Measurements from ENCODE around the gene SLC6A3. TPM values are rescaled to one million over a fixed set of nuclear protein-coding genes. Genes with fewer than 3 reads are reported as not detected.
"Not testable (repeated sequence)": the region's sequence is repeated elsewhere in the genome, so short reads cannot be mapped to it uniquely, and the experiment has no call there.

The SLC6A3 gene
- total RNA-seq, 1 experiment from 2014 or later, result not detected

DNA sequence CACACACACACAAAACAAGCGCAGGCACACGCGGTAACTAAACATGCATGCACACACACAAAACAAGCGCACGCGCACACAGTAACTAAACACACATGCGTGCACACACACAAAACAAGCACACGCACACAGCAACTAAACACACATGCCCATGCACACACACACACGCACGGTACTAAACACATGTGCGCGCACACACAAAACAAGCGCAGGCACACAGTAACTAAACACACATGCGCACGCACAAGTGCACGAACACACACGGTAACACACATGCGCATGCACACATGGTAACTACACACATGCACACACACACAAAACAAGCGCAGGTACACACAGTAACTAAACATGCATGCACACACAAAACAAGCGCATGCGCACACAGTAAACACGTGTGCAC lies 19.9 kb upstream of the SLC6A3 start:
- no peak for DNase-seq (ENCODE audit: low spot score)

- DNase-seq (ENCODE audit: low spot score), result no peak
Measured at GRCh38 chr5:1464511-1464910, 19.3 kb upstream of the SLC6A3 start.

- no peak for DNase-seq (ENCODE audit: low spot score)
Measured at GRCh38 chr5:1464096-1464446, 18.8 kb upstream of the SLC6A3 start.

DNA sequence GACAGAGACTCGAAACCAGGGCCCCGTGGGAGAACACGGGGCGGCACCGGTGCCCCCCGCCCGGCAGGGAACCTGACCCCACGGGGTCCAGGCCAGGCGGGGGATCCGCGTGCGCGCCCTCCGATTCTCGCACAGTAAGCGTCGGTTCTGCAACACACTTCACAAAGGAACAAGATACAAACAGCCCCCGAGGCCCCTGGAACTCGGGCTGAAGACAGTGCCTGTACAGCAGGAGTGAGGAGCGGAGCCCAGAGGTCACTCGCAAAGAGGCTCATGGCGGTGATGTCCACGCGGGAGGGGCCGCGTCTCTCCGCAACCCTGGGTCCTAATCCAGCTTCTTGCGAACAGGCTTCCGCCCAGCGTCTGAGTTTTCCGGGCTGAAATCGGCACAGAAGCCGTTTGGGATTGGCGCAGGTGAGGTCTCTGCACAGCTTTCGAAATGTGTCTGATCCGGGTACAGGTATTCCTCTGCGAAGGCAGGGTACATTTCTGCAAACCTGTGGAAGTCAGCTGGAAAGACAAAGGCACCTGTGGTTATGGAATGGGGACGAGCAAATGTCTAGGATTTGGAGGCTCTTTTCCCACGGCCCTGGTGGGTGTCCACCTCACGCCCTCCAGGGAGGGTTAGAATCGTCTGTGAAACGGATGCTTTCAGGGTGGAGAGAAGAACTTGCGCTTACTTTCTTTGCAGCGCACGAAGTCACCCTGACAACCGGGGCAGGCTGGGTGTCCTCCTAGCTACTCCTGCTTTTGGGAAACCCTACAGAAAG lies 18.3 kb upstream of the SLC6A3 start:
- no peak for DNase-seq (ENCODE audit: low spot score)

GRCh38 chr5:1462358-1462757 lies 17.1 kb upstream of the SLC6A3 start:
- DNase-seq (ENCODE audit: low spot score), result no peak

DNA sequence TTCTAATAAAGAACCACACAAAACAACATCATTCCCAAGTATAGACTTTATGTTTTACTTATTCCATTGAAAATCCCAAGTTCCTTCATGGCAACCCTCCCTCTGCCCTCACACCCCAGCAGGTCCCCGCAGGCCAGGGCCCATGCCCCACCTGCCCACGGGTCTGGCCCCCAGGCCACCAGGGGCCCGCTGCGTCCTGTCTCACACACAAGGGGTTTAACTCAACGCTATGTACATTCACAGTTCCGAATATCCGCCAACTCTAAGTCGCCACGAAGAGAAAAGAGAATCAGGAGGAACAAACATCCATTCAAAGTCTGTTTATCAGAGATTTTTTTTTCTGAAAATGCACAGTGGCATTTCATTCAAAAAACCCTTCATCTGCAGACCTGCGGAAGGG lies 16.2 kb upstream of the SLC6A3 start:
- DNase-seq (ENCODE audit: low spot score), result no peak

DNA sequence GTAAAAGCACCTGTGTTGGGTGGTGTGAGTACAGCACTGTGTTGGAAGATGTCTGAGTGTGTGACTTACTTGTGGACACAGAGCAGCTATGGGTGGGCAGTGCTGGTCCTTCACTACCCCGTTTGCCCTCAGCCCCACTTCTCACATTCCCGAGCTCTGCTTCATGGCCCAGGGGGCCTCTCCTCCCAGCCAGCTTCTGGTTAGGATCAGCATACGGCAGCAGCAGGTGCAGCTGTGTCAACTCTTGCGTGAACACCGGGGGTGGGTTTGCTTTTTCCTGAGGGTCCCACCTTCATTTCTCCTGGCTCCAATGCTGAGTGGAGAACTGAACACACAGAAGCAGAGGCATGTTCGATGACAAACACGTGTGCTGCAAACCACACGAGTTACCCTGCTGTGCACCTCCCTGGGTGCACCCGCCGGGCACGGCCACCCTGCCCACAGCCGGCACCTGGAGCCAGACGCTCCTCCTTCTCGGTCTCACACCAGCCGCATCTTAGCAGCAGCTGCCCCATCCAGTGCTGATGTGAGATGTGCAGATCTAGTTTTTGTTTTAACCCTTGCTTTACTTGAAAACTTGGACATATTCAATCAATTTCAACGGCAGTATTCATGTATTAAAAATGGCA lies 14.9 kb upstream of the SLC6A3 start:
- DNase-seq (ENCODE audit: low spot score), result no peak

DNA sequence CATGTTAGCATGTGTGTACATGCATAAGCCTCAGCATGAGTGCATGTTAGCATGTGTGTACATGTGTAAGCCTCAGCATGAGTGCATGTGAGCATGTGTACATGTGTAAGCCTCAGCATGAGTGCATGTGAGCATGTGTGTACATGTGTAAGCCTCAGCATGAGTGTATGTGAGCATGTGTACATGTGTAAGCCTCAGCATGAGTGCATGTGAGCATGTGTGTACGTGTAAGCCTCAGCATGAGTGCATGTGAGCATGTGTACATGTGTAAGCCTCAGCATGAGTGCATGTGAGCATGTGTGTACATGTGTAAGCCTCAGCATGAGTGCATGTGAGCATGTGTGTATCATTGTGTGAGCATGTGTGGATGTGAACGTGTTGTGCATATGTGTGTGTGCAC lies 14.2 kb upstream of the SLC6A3 start:
- not testable (repeated sequence) for DNase-seq (ENCODE audit: low spot score)

DNA sequence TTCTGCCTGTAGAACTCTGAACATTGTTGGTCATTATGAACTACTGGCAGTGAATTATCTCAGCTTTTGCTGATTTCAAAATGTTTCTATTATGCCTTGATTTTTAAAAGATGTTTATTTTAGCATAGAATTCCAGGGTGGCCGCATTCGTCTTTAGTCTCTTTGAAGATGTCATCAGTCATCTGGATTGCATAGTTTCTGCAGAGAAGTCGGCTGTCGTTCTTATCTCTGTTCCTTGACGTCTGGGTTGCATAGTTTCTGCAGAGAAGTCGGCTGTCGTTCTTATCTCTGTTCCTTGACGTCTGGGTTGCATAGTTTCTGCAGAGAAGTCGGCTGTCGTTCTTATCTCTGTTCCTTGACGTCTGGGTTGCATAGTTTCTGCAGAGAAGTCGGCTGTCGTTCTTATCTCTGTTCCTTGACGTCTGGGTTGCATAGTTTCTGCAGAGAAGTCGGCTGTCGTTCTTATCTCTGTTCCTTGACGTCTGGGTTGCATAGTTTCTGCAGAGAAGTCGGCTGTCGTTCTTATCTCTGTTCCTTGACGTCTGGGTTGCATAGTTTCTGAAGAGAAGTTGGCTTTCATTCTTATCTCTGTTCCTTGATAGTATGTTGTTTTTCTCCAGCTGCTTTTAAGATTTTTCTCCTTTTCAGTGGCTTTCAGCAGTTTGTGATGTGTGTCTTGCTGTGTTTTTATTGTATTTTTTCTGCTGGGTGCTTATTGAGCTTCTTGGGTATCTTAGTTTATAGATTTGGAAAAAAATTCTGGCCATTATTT lies 11.1 kb upstream of the SLC6A3 start:
- DNase-seq (ENCODE audit: low spot score), result not testable (repeated sequence)

DNA sequence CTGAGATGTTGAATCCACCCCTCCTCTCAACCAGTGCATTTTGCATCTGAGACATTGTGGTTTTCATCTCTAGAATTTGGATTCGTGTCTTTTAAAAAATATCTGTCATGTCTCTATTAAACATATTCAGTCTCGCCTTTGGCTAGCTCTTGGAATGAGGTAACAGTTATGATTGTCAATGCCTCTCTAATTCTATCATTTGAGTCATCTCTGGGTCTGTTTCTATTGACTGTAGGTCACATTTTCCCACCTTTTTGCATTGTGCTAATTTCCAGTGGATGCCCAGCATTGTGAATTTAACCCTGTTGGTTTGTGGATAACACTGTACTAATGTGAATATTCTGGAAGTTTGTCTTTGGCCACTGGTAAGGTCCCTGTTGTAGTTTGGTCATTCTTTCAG lies 8.4 kb upstream of the SLC6A3 start:
- no peak for DNase-seq (ENCODE audit: low spot score)

DNA sequence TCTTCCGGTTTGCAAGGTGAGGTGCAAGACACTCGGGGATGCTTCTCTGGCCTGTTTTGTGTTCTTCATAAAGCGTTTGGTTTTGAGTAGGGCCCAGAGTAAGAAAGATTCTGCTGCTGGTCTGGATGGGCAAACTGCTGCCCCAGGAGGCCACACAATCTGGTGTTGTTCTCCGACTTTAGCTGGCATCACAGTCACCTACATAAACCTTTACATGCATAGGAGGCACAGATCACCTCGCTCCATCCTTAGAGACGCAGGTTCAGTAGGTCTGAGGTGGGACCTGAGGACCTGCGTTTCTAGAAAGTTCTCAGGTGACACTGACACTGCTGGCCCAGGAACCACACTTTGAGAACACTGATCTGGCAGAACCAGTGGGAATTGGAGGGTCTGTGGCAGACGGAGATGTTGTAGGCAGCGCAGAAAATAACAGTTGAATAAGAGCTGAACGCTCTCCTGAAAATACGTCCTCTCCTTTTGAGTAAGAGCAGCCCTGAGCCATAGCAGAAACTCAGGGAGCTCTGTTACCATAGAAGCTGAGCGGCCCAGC lies 3.9 kb upstream of the SLC6A3 start:
- DNase-seq (ENCODE audit: low spot score), result no peak

GRCh38 chr5:1448511-1449011 lies 3.3 kb upstream of the SLC6A3 start:
- DNase-seq (ENCODE audit: low spot score), result no peak

GRCh38 chr5:1447671-1448361 lies 2.6 kb upstream of the SLC6A3 start:
- DNase-seq (ENCODE audit: low spot score), result no peak

- no peak for DNase-seq (ENCODE audit: low spot score)
Measured at GRCh38 chr5:1446602-1447343, 1.5 kb upstream of the SLC6A3 start.

DNA sequence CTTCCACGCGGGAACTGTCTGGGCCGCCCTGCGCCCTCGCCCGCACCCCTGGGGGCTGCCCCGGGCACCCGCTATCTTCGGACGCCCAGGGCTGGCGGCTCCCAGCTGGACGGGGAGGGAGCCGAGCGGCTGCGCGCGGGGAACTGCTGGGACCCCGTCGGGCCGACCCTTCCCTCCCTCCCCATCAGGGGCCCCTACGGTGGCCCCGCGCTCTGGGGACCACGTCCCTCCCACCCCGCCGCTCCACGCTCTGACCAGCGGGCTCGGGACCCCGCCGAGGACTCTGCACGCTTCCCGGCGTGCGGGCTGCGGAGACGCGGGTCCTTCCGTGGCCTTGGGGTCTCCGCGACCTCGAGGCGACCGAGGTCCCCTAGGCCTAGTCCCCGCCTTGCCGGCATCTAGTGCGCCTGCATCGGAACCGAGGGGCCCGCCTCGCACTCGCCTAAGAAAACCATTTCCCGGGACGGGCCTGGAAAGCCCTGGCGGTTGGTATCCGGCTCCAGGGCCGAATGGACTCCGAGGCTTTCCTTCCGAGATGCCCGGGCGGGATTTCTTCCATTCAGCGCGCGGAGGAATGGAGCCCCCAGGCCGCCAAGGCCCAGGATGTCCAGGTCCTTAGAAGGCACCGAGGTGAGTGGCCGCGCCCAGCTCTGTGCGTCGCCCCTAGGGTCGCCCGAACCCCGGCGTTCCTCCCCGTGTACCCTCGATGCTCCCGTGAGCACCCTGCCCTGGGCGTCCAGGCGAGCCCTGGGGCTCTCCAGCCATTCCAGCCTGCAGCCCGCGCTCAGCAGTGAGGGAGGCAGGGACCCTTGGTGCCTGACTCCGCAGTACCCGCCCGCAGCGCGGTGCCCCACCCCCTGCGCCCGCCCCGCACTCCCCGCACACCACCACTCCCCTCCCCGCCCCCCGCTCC lies 705 bp upstream of the SLC6A3 start:
- no peak for DNase-seq (ENCODE audit: low spot score)

GRCh38 chr5:1444361-1445189 lies 665 bp downstream of the SLC6A3 start:
- DNase-seq (ENCODE audit: low spot score), result no peak

DNA sequence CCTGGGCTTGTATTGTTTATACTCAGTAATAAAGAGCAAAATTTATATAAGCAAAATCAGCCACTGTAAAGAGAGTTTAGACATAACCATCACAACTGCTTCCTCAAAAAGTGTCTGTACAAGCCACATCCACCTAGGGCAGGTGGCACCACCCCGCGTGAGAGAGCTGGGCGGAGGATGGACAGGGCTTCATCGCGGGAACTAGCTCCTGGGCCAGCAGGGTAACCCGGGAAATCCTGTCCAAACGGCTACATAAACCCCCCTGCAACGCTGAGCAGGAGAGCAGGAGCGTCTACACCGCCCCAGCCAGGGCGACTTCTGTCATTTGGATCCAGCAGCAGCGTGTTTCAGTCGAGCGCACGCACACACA lies 1.3 kb downstream of the SLC6A3 start:
- no peak for DNase-seq (ENCODE audit: low spot score)

GRCh38 chr5:1443171-1443570 lies 2.1 kb downstream of the SLC6A3 start:
- DNase-seq (ENCODE audit: low spot score), result no peak

Measured in A172 (cell line).